SKM-1 treated with dmso at 0.1 percent for 144 hours (cell line): Measurements from ENCODE around the gene PCBP3.
"Not testable (repeated sequence)": the region's sequence is repeated elsewhere in the genome, so short reads cannot be mapped to it uniquely, and the experiment has no call there.

Experiments
- DNase-seq: peaks from one replicate; lab custom pipeline; 2025; ENCODE audit not compliant: unreplicated experiment; lab: John Stamatoyannopoulos, UW

The PCBP3 gene

DNA sequence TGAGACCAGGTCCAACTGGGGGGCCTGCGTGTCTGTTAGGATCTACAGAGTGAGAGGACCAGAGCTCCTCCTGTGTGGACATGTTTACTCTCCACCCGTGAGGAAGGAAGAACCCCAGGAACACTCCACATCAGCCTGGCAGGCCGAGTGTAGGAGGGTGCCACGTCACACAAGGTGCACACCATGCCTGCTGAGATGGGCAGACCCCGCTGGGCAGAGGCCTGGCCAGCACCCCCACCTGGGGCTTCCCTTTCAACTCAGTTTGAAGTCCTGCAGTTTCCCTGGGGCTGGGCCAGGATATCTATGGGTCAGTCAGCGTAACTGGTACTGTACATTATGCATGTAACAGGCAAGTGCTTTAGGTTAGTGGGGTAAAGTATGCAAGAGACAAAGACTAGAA lies 30.1 kb upstream of the PCBP3 start:
- DNase-seq: no peak

DNA sequence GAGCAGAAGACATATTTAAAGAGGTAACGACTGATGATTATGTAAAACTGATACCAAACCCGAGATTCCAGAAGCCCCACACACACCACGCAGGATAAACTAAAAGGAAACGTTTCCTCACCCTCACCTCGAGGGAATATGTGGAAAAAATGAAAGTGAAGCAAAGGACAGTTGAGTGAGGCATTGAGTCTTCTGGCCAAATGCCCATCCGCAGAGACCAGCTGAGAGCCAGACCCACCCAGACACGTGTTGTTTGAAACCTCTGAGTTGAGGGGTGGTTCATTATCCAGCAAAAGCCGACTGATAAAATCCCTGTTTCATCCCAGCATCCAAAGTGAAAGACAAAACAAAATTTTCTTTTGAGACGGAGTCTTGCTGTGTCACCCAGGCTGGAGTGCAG lies 29.6 kb upstream of the PCBP3 start:
- DNase-seq: no peak

DNA sequence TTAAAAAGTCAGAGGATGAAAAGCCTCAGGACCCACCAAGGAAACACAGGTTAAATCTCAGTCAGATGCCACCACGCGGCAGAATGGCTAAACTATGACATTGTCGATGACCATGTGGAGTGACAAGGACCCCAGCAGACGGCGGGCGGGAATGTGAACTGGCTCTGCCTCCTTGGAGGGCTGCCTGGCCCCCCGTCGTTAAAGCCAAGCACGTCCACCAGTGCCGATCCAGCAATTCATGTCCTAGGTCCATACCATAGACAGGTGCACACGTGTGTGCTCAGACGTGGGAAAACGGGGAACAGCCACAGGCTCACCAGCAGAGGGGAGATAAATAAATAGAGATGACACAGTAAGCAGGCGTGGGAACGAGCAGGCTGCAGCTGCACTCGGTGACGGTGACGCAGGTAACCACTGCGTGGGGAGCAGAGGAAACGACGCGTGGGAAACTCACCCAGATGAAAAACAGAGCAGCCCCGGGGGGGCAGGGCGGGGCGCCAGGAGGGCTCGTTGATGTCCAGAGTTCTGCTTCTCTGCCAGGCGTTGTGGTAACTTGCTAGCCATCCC lies 28.3 kb upstream of the PCBP3 start:
- no peak for DNase-seq

DNA sequence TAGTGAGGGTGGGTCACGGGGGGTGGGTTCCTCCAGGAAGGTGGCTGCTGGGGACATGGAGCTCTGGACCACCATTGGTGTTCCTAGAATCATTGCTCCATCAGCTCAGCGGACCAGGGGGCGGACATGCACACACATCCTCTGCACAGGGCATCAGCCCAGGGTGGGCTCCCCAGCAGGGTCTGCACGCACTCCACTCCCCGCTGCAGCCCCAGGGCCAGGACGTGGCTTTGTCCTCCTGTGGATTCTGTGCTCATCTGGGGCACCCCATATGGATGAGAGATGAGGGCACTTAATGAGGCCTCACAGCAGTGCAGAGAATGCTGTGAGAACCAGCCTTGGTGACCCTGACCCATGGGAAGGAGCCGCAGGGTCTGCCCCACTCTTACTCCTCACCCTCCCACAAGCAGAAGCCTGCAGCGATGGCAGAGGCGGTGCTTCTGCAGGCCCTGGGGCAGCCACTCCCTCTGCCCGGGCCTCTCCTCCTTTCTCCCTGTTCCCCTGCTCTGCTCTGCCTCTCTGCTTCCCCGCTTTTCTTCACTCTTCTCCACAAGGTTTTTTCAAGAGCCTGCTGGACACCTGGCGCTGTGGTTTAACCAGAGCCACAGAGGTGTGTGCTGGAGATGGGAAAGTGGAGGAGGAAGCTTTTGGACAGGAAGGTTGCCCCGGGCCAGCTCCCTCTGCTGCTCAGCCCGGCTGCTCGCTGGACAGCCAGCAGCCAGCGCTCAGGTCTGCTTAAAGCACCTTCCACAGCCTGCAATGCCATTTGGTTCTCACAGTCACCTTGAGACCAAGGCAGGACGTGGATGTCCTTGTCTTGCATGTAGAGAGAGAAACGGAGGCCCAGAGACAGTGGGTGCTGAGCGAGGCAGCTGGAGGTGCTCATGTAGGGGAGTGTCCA lies 26.3 kb upstream of the PCBP3 start:
- no peak for DNase-seq

DNA sequence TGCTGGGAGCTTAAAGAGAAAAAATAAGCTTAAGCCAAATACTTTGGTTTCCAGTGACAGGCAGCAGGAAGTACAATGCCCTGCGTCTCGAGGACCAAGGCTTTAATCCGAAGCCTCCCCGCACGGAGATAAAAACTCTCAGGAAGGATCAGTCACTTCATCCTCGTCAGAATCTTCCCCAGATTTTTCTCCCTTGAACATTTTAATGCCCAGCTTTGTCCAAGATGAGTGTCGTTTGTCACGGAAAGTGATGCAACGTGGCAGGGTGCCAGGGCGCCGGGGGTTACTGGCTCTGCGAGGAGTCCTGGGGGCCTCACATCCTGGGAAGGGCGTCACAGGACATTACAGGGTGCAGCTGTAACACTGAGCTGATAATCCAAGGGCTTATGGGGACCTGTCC lies 25.2 kb upstream of the PCBP3 start:
- DNase-seq: peak; percentile 17

DNA sequence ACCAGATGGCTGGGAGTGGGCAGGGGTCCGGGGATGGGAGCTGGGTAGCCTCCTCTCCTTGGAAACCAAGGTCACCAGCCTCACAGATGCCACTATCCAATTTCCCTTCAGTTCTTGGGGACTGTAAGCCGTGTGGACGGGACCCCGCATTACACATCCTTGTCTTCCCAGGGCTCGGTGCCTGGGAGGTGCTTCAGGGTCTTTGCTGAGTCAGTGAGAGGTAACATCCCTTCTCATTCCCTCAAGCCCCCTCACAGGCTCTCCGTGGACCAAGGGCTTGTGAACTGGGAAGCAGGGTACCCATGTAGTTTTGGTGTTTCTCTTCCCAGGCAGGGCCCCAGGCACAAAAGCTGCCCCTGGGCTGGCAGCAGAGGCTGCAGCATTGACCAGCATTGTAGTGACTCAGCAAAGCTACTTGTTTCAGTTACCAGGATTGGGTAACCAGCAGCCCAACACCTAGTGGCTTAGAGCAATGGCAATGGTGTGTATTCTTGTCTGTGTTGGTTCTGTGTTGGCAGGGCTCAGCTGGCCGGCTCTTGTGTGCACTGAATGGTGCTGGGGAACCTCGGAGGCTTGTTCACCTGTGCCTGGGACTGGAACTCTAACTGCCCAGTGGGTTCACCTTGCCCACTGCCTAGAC lies 24.6 kb upstream of the PCBP3 start:
- DNase-seq: peak; percentile 64

DNA sequence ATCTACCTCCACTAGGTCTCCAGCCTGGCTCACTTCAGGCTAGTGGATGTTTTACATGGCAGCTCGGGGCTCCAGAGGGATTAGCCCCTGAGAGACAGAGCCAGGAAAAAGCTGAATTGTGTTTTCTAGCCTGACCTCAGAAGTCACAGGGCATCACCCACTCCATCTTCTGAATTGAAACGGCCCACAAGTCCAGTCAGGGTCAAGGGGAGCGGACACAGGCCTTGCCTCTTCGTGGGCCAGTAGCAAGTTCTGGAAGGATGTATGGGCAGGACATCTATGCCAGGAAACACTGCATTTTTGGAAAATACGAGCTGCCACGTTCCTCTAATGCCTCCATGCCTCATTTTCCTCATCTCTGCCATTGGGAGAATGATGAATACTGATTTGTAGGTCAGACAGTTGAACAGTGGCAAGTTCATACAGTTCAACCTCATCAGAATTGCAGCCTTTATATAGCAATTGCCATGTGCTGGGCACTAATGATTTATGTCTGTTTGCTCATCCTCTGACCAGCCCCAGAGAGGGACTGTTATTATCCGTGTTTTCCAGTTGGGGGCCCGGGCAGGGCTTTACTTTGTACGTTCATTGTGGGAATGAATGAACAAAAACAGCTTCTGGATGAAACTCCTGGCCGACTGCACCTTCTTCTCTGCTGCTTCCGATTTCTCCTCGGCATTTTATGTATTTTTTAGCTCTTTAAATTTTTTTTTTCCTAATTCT lies 23.2 kb upstream of the PCBP3 start:
- no peak for DNase-seq

DNA sequence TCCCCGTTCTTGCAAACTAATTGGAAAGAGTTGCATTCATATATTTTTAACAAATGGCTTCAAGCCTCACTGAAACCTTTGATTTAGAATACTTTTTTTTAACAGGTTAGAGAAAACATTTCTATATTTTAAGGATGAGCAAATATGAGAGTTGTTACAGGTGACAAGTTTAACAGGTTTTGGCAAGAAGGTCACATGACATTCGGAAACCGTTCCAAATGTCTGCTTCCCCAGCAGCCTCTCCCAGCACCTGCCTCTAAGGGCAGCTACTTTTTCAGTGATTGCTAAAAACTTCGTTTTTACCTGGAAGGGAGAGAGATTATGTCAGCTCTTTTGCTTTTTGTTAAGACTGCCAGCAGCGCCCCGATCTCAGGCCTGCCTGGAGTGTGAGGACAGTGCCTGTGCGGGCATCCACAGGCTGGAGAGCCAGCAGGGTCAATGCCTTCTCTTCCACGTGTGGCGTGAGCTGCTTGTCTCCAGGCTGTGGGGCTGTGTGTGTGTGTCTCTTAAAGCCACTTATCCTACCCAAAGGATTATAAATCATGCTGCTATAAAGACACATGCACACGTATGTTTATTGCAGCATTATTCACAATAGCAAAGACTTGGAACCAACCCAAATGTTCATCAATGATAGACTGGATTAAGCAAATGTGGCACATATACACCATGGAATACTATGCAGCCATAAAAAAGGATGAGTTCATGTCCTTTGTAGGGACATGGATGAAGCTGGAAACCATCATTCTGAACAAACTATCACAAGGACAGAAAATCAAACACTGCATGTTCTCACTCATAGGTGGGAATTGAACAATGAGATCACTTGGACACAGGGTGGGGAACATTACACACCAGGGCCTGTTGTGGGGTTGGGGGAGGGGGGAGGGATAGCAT lies 21.8 kb upstream of the PCBP3 start:
- not testable (repeated sequence) for DNase-seq

DNA sequence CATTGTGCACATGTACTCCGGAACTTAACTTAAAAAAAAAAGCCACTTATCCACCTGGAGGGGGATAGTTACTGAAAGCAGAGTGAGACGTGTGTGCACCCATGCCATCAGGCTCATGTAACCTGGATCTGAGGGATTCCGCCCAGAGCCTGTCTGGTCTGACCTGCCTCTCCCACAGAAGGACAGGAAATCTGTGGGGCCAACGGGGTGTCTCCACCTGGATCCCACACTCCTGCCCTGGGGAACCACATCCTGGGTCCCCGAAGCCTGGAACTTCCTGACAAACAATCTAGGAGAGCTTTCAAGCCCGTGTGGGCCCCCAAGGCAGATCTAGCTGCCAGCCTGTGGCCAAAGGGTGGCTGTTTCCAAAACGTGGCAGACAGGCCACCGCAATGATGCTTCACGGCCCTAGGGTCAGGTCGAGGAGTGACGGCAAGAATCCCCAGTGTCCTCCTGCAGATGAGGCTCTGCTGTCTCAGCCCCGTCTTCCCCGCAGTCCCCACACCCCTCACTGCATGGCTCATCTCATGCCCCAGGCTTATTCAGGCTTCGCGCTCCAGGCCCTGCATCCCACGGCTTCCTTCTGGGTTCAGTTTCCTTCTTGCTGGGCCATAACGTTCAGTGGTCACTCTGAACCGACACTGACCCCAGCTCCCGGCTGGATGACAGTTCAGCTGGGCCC lies 21.0 kb upstream of the PCBP3 start:
- DNase-seq: no peak

DNA sequence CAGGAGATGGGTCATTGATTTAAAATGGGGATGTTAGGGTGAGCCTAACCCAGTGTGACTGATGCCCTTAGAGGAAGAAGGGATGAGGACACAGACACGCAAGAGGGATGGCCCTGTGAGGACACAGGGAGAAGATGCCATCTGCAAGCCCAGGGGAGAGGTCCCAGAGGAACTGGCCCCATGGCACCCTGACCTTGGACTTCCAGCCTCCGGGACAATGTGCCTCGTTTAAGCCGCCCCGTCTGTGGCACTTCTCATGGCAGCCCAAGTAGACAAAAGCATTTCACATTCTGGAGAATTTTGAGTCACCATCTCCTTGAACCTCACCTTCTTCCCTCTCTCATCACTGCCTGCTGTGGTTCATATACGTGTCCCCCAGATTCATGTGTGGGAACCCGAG lies 20.1 kb upstream of the PCBP3 start:
- DNase-seq: no peak

DNA sequence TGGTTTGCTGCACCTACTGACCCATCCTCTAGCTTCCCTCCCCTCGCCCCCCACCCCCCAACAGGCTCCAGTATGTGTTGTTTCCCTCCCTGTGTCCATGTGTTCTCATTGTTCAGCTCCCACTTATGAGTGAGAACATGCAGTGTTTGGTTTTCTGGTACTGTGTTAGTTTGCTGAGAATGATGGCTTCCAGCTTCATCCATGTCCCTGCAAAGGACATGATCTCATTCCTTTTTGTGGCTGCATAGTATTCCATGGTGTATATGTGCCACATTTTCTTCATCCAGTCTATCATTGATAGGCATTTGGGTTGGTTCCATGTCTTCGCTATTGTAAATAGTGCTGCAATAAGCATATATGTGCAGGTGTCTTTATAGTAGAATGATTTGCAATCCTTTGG lies 17.4 kb upstream of the PCBP3 start:
- DNase-seq: not testable (repeated sequence)

DNA sequence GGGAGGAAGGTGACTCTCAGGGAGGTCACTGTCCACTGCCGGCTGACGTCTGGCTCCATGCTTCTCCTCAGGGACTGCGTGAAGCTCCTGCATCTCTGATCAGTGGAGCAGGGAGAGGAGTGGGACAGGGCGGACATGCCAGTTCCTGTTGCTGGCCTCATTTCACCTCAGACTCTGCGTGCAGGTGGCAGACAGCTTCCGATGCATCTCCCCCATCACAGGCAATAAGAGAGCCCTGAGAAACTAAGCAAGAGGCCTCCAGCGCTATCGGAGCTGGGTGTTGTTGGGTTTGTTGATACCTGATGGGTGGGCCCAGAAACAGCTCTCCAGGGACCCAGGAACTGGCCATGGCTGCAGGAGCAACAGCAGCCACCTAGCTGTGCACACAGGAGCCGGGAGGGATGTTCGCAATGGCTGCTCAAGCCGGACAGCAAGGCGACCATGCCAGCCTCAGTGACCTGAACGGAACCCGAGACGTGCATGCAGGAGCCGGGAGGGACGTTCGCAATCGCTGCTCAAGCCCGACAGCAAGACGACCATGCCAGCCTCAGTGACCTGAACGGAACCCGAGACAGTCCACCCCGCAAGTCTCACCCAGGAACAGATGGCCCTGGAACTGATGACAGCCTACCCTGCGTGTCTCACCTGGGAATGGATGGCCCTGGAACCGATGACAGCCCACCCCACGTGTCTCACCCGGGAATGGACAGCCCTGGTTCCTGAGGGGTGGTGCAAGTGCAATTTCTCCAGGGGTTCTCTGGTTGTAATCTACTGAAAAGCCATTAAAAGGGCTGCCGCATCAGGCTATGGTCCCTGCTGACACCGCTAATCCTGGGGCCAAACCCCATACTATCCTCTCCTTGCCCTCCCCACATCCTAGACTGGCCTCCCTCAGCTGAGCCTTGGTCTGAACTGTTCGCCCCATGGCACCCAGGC lies 14.2 kb upstream of the PCBP3 start:
- no peak for DNase-seq

DNA sequence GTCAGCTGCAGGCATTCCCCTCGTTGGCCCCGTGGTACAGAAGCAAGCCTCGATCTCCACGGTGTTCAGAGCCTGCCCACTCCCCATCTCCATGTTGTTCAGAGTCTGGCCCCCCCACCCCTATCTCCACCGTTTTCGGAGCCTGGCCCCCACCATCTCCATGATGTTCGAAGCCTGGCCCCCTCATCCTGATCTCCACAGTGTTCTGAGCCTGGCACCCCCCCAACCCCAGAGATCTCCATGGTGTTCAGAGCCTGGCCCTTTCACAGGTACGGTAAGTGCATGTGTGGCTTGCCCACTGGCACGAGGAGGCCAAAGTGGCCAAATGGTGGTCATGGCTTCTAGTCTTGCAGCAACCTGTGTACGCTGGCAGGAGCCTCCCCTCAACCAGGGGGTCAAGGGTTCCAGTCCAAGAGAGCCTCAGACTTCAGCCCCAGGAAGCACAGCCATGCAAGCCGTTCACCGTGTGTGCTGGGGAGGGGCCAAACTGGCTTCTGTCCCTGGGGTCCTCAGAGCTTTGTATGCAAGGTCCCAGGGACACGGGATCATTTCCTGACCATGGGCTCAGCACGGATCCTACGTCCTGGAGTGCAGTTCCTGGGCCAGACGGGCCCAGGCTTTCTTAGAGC lies 13.3 kb upstream of the PCBP3 start:
- no peak for DNase-seq

DNA sequence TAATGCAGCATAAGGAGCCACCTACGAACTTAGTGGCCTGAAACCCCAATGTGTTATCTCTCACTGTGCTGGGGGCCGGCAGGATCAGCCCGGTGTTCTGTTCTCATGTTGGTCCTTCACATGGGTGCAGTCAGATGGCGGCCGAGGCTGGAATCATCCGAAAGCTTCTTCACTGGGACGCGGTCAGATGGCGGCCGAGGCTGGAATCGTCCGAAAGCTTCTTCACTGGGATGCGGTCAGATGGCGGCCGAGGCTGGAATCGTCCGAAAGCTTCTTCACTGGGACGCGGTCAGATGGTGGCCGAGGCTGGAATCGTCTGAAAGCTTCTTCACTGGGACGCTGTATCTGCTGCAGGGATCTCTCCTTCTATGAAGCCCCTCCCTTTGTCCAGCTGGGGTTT lies 12.6 kb upstream of the PCBP3 start:
- DNase-seq: no peak

DNA sequence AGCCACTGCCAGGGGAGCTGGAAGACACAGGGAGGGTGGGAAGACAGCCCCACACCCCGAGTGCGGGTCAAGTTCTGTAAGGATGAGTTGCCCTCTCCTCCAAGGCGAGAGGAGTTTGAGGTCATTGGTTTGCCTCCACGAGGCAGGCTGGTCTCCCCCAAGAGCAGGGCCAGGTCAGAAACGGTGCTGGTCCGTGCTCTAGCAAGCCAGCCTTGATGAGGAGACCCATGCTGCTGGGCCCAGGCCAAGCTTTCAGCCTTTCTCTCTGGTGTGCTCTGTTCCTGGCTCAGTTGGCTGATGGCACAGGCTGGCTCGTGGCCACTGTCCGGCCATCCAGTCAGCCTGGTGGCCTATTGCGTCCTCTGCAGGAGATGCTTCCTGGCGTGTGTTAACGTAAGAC lies 12.0 kb upstream of the PCBP3 start:
- DNase-seq: no peak

DNA sequence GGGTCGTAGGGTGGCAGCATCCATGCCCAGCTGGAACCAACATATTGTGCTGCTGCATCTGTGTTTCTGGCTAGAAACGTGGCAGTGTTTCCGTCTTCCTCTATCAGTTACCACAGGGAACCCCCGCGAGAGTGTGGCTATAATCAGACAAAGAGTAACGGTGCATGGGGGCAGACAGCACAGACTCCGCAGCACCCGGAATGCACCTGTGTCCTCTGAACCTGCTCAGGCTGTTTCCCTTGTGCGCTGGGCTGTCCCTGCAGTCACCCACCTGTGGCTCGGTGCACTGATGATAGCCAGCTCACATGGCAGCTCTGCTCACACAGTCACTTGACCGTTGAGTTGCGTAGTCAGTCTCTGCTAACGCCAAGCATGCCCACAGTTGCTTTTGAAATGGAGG lies 11.4 kb upstream of the PCBP3 start:
- DNase-seq: no peak

DNA sequence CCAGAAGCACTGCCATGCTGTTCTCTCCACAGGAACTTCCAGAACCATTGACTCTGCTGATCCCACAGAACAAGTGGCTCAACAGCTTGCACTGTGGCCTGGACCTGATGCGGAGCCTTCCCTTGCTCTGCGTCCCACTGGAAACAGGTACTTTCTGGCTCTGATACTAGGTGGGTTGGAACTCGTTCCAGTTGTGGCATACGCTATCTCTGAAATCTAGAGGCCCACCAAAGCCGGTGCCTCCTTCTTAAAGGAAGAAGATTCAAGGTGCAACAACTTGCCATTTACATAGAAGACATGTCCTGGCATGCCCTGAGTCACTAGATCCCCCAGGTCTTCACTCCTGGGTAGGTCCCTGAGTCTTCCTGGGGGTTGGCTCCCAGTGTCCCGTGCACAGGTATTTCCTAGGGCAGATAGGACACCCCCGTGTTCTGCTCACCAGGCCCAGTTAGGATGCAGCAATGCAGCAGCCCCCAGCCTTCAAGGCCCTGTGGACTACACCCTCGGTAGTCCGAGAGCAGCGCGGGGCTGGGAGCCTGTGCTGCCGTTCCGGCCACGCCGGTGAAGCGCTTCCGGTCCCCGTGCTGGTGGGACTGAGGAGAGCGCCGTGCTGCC lies 10.8 kb upstream of the PCBP3 start:
- no peak for DNase-seq
